SK-N-SH (cell line): ENCODE data around the gene CNIH3. TPM values are rescaled to one million over a fixed set of nuclear protein-coding genes. Genes with fewer than 3 reads are reported as not detected.

ENCODE experiments used
- CTCF ChIA-PET: fragments of 300-600, 350-600 bp; formaldehyde crosslinking; extraction: SDS; loops from one replicate; lab custom pipeline; 2021; lab: Yijun Ruan, JAX
- POLR2A ChIA-PET: fragments of 350-600 bp; sonication (Branson Sonifier 250); formaldehyde crosslinking; extraction: SDS; loops from one replicate; lab custom pipeline; 2020; ENCODE audit warnings: antibody characterized with exemption, inconsistent platforms; lab: Yijun Ruan, JAX
- DNase-seq: peaks from one replicate; pipeline ENCODE4 v3.0.0; 2012
- H2AFZ ChIP-seq: fragments of 200-600 bp; sonication (generic); 2 replicates; pipeline ENCODE4 v1.8.1; 2016; ENCODE audit warnings: antibody characterized with exemption, mild to moderate bottlenecking, low read depth
- H3F3A ChIP-seq: fragments of 200-600 bp; sonication (generic); replicated peaks from 2 replicates; pipeline ENCODE3; 2016; ENCODE audit warnings: antibody characterized with exemption, mild to moderate bottlenecking; ENCODE audit not compliant: insufficient read depth
- H3K27ac ChIP-seq, 2 experiments: fragments of 200-500 bp in 1 of 2; fragments of 200-600 bp in 1 of 2; sonication (Bioruptor generic) in 1 of 2; sonication (generic), shearing (Covaris generic) in 1 of 2; 2 replicates each; pipeline versions ENCODE4 v1.5.1 to v1.6.1; 2014 to 2016; ENCODE audit warnings: low read depth in 2 of 2, inconsistent platforms in 1 of 2, low read length in 1 of 2, mild to moderate bottlenecking in 1 of 2, mixed read lengths in 1 of 2
- H3K27me3 ChIP-seq: fragments of 200-600 bp; sonication (generic), shearing (Covaris generic); 2 replicates; pipeline ENCODE4 v1.6.1; 2016; ENCODE audit warnings: mixed run types; ENCODE audit not compliant: insufficient read depth
- H3K36me3 ChIP-seq, 2 experiments: fragments of 200-500 bp in 1 of 2; fragments of 200-600 bp in 1 of 2; sonication (Bioruptor generic) in 1 of 2; sonication (generic) in 1 of 2; replicated peaks in 1 of 2; 2 replicates each; pipeline versions ENCODE3 to v1.5.1; 2014 to 2016; ENCODE audit warnings: low read length in 1 of 2, mild to moderate bottlenecking in 1 of 2; ENCODE audit not compliant: insufficient read depth in 2 of 2, control insufficient read depth in 1 of 2
- H3K4me1 ChIP-seq, 2 experiments: fragments of 200-500 bp in 1 of 2; fragments of 200-600 bp in 1 of 2; sonication (Bioruptor generic) in 1 of 2; sonication (generic), shearing (Covaris generic) in 1 of 2; 2 replicates each; pipeline versions ENCODE4 v1.5.1 to v1.6.1; 2014 to 2016; ENCODE audit warnings: low read depth in 1 of 2, low read length in 1 of 2, mixed run types in 1 of 2; ENCODE audit not compliant: insufficient read depth in 2 of 2, control insufficient read depth in 1 of 2
- H3K4me2 ChIP-seq: fragments of 200-600 bp; sonication (generic), shearing (Covaris generic); 2 replicates; pipeline ENCODE4 v1.6.1; 2017; ENCODE audit warnings: mixed run types
- H3K4me3 ChIP-seq, 2 experiments: fragments of 200-500 bp in 1 of 2; fragments of 200-600 bp in 1 of 2; sonication (Bioruptor generic) in 1 of 2; sonication (generic), shearing (Covaris generic) in 1 of 2; 2 replicates each; pipeline versions ENCODE4 v1.5.1 to v1.8.1; 2014 to 2016; ENCODE audit warnings: low read depth in 2 of 2, inconsistent platforms in 1 of 2, low read length in 1 of 2, mild to moderate bottlenecking in 1 of 2, mixed read lengths in 1 of 2, moderate library complexity in 1 of 2
- H3K79me2 ChIP-seq: fragments of 200-600 bp; sonication (generic); 2 replicates; pipeline ENCODE4 v1.8.1; 2017; ENCODE audit warnings: mild to moderate bottlenecking; ENCODE audit not compliant: insufficient read depth
- H3K9ac ChIP-seq: fragments of 200-600 bp; sonication (generic); 2 replicates; pipeline ENCODE4 v1.6.1; 2017; ENCODE audit warnings: mixed run types
- H3K9me2 ChIP-seq: fragments of 200-600 bp; sonication (generic); 2 replicates; pipeline ENCODE4 v1.6.1; 2017; ENCODE audit warnings: mixed run types
- H3K9me3 ChIP-seq: fragments of 200-600 bp; sonication (generic); 2 replicates; pipeline ENCODE4 v1.6.1; 2017; ENCODE audit warnings: mixed run types, mild to moderate bottlenecking, moderate library complexity
- H4K20me1 ChIP-seq: fragments of 200-600 bp; sonication (generic); 2 replicates; pipeline ENCODE4 v1.6.1; 2017; ENCODE audit warnings: mild to moderate bottlenecking, mixed run types; ENCODE audit not compliant: insufficient read depth
- ELF1 ChIP-seq: IDR thresholded peaks from 2 replicates; pipeline ENCODE4 v1.4.0; 2012
- FOSL2 ChIP-seq: IDR thresholded peaks from 2 replicates; pipeline ENCODE4 v1.4.0; 2012; ENCODE audit warnings: low read depth, mild to moderate bottlenecking, moderate library complexity, borderline replicate concordance
- GATA2 ChIP-seq: sonication (generic); formaldehyde crosslinking; IDR thresholded peaks from 2 replicates; pipeline ENCODE4 v1.5.0; 2020; ENCODE audit warnings: mild to moderate bottlenecking, missing genetic modification reagents
- JUND ChIP-seq: IDR thresholded peaks from 2 replicates; pipeline ENCODE4 v1.4.0; 2012
- POLR2AphosphoS5 ChIP-seq: IDR thresholded peaks from 2 replicates; pipeline ENCODE4 v1.6.1; 2012; ENCODE audit warnings: low read depth, low read length
- RXRA ChIP-seq: IDR thresholded peaks from 2 replicates; pipeline ENCODE4 v1.4.0; 2012; ENCODE audit warnings: low read depth, mild to moderate bottlenecking, borderline replicate concordance
- USF1 ChIP-seq: IDR thresholded peaks from 2 replicates; pipeline ENCODE4 v1.4.0; 2012; ENCODE audit warnings: low read depth, borderline replicate concordance
- YY1 ChIP-seq: IDR thresholded peaks from 2 replicates; pipeline ENCODE4 v1.4.0; 2012; ENCODE audit warnings: low read depth, mild to moderate bottlenecking
- WGBS: methylation state at CpG from one replicate; pipeline ENCODE4 v1.1.6; 2017; ENCODE audit warnings: low lambda C conversion rate; 5-methylcytosine and 5-hydroxymethylcytosine counted together
- polyA plus RNA-seq, 3 experiments: library from polyadenylated mRNA; depleted of rRNA; stranded (reverse); fragments of >200 nt; gene quantifications; 2 replicates each; pipeline ENCODE4 v1.2.3, GENCODE V29; 2012
- TF ChIP-seq, protein P1 (sequence below): fragments of 200-600 bp; sonication (generic); IDR thresholded peaks from 2 replicates; pipeline ENCODE4 v1.6.1; 2017; ENCODE audit warnings: antibody characterized with exemption, mild to moderate bottlenecking, moderate library complexity
- TF ChIP-seq, protein P2 (sequence below): IDR thresholded peaks from 2 replicates; pipeline ENCODE4 v1.4.0; 2012; ENCODE audit warnings: low read depth

CNIH3 gene
- polyA plus RNA-seq, 1 of the 3 experiments (the other 2 are of a cell fraction): 18.8 TPM

- TF ChIP-seq RXRA: no peak
- TF ChIP-seq, all 33 proteins: peak for 4
These were observed 154.2 kb downstream of the CNIH3 start (continued) for GRCh38 chr1:224770336-224770693.

DNA sequence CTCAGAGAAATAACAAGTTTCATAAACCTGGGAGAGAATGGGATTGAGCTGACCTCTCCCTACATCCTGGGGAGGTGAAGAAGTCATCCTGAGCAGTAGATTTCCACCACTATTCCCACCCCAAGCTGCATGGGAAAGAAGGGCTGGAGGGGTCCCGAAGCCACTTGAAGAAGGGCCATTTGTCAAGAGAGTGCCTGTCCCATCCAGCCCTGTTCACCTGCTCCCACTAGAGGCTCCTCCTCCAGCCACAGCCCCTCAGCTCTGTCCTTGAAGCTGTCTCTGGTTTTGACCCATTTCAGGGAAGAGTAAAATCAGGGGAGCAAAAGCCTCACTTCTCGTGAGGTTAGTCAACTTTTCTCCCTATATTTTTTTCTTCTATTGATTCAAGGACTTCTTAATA lies 157.5 kb downstream of the CNIH3 start:
- H3K79me2 ChIP-seq: no peaks in the 10 kb centered on the region
- POLR2A ChIA-PET: no interaction called here
- 71% methylated on average over 2 of the region's 2 CpGs for WGBS
- H3K36me3 ChIP-seq: no peaks in the 10 kb centered on the region
- no peaks in the 10 kb centered on the region for H4K20me1 ChIP-seq
- TF ChIP-seq RXRA (no peak), JUND (no peak), ELF1 (no peak)
- CTCF ChIA-PET: interaction anchor here (1.8 kb wide), 1 partner anchor 130 kb away, joined by 6 read pairs; no protein-coding TSS in a partner anchor
- H3K27ac ChIP-seq: no peak overlapping the region
- no peak overlapping the region for H3K9ac ChIP-seq
- no peak overlapping the region for H3K4me2 ChIP-seq
- no peak for DNase-seq
- peaks cover 0 to 4% of the 10 kb centered on the region in 2 experiments; a peak in 2 of 4 replicates for H3K4me1 ChIP-seq
- no peak overlapping the region for H3K4me3 ChIP-seq
- no peaks in the 10 kb centered on the region for H3K9me3 ChIP-seq
- no peaks in the 10 kb centered on the region for H3K27me3 ChIP-seq
- H3F3A ChIP-seq: peaks cover 4% of the 10 kb centered on the region
- H3K9me2 ChIP-seq: no peaks in the 10 kb centered on the region
- H2AFZ ChIP-seq: no peak overlapping the region

DNA sequence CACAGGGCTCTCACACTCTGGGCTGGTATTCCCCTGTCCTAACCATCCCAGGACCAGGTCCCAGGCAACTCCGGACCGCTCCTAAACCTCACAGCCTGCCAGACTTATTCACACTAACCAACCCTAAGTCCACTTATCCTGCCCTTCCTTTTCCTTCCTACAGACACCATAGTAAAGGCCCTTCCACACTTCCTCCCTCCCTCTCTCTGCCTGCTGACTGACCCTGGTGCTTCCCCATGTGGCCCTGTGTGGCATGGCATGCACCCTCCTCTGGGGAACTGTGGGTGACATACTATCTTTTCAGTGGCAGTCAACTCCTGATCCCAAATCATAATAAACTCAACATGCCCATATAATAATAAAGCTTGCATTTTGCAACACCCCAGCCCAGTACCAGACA lies 158.3 kb downstream of the CNIH3 start:
- H3K9me2 ChIP-seq: no peaks in the 10 kb centered on the region
- TF ChIP-seq, protein P1, sequence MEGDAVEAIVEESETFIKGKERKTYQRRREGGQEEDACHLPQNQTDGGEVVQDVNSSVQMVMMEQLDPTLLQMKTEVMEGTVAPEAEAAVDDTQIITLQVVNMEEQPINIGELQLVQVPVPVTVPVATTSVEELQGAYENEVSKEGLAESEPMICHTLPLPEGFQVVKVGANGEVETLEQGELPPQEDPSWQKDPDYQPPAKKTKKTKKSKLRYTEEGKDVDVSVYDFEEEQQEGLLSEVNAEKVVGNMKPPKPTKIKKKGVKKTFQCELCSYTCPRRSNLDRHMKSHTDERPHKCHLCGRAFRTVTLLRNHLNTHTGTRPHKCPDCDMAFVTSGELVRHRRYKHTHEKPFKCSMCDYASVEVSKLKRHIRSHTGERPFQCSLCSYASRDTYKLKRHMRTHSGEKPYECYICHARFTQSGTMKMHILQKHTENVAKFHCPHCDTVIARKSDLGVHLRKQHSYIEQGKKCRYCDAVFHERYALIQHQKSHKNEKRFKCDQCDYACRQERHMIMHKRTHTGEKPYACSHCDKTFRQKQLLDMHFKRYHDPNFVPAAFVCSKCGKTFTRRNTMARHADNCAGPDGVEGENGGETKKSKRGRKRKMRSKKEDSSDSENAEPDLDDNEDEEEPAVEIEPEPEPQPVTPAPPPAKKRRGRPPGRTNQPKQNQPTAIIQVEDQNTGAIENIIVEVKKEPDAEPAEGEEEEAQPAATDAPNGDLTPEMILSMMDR: peak; percentile 27; the same call in 1 of the 2 replicates
- no peak for TF ChIP-seq FOSL2
- no peak overlapping the region for H2AFZ ChIP-seq
- H3K27ac ChIP-seq: no peak overlapping the region
- H4K20me1 ChIP-seq: no peaks in the 10 kb centered on the region
- DNase-seq: no peak
- H3K27me3 ChIP-seq: no peaks in the 10 kb centered on the region
- H3K36me3 ChIP-seq: no peaks in the 10 kb centered on the region
- H3K4me2 ChIP-seq: no peak overlapping the region
- peaks cover 0 to 4% of the 10 kb centered on the region in 2 experiments; a peak in 2 of 4 replicates for H3K4me1 ChIP-seq
- POLR2A ChIA-PET: no interaction called here
- H3F3A ChIP-seq: peaks cover 4% of the 10 kb centered on the region
- no peaks in the 10 kb centered on the region for H3K9me3 ChIP-seq
- no peaks in the 10 kb centered on the region for H3K79me2 ChIP-seq
- H3K9ac ChIP-seq: no peak overlapping the region
- CTCF ChIA-PET: interaction anchor here (0.6 to 1.8 kb wide), 3 partner anchors 131 to 236 kb away, joined by 3 to 6 read pairs (median 3); no protein-coding TSS in a partner anchor
- 97% methylated on average over 2 of the region's 2 CpGs for WGBS
- no peak overlapping the region for H3K4me3 ChIP-seq

DNA sequence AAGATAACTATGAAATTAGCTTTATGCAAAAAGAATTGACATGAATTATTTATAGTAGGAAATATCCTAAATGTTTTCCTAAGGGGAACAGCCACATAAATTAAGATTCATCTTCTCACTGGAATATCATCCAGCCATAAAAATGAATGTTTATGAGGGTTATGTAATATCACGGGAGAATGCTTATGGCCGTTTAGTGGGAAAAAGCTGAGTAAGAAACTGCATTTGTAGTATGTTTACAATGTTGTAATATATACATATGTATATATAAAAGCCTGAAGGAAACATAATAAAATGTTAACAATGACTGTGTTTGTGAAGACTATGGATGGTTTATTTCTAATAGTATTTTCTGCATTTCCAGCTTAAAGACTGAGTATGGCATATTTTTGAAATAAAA lies 161.1 kb downstream of the CNIH3 start:
- Histone ChIP-seq H3K4me3 (no peak overlapping the region), H3K9me2 (no peaks in the 10 kb centered on the region), H3K9ac (no peak overlapping the region), H3K9me3 (no peaks in the 10 kb centered on the region), H2AFZ (no peak overlapping the region), H3K27ac (no peak overlapping the region), H3K4me2 (no peak overlapping the region), H3K36me3 (no peaks in the 10 kb centered on the region), H3K79me2 (no peaks in the 10 kb centered on the region), H4K20me1 (no peaks in the 10 kb centered on the region), H3K27me3 (no peaks in the 10 kb centered on the region), H3F3A (peaks cover 4% of the 10 kb centered on the region), H3K4me1 (no peaks in the 10 kb centered on the region)
- DNase-seq: no peak
- ChIA-PET CTCF (interaction anchor here (1.0 to 1.6 kb wide), 3 partner anchors 10 to 27 kb away, joined by 3 to 6 read pairs (median 3); no protein-coding TSS in a partner anchor), POLR2A (no interaction called here)
- WGBS: 84% methylated on average over 2 of the region's 2 CpGs
- TF ChIP-seq, protein P1: no peak
- TF ChIP-seq POLR2AphosphoS5 (no peak), GATA2 (CRISPR knock-in tag) (no peak), USF1 (no peak), FOSL2 (no peak), YY1 (no peak), RXRA (no peak), JUND (no peak)
- TF ChIP-seq, protein P2, sequence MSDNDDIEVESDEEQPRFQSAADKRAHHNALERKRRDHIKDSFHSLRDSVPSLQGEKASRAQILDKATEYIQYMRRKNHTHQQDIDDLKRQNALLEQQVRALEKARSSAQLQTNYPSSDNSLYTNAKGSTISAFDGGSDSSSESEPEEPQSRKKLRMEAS: no peak
